H9 (cell line): Measurements from ENCODE around the gene ARL2BP. TPM values are rescaled to one million over a fixed set of nuclear protein-coding genes. Genes with fewer than 3 reads are reported as not detected.
"Not testable (repeated sequence)": the region's sequence is repeated elsewhere in the genome, so short reads cannot be mapped to it uniquely, and the experiment has no call there.

Experiments used
- DNase-seq: peaks from one replicate; pipeline ENCODE4 v3.0.0-alpha.2; 2017
- H2AFZ ChIP-seq: one replicate; pipeline ENCODE4 v1.6.1; 2013; ENCODE audit warnings: mild to moderate bottlenecking, low read length, control low read depth, moderate library complexity
- H2AK5ac ChIP-seq: 2 replicates; pipeline ENCODE4 v1.6.1; 2013; ENCODE audit warnings: low read length, control low read depth, mixed read lengths; ENCODE audit not compliant: insufficient read length
- H2BK120ac ChIP-seq: one replicate; pipeline ENCODE4 v1.6.1; 2013; ENCODE audit warnings: low read depth, mild to moderate bottlenecking, low read length, control low read depth, inconsistent platforms; ENCODE audit not compliant: poor library complexity, severe bottlenecking
- H2BK12ac ChIP-seq: 2 replicates; pipeline ENCODE4 v1.6.1; 2013; ENCODE audit warnings: low read length, control low read depth, mixed read lengths, low read depth; ENCODE audit not compliant: insufficient read length
- H2BK15ac ChIP-seq: 2 replicates; pipeline ENCODE4 v1.6.1; 2013; ENCODE audit warnings: low read depth, low read length, control low read depth
- H2BK20ac ChIP-seq: one replicate; pipeline ENCODE4 v1.6.1; 2013; ENCODE audit warnings: low read depth, mild to moderate bottlenecking, low read length, control low read depth, inconsistent platforms; ENCODE audit not compliant: poor library complexity, severe bottlenecking
- H2BK5ac ChIP-seq: 2 replicates; pipeline ENCODE4 v1.6.1; 2013; ENCODE audit warnings: low read length, control low read depth, mixed read lengths; ENCODE audit not compliant: insufficient read length
- H3K14ac ChIP-seq: 2 replicates; pipeline ENCODE4 v1.6.1; 2013; ENCODE audit warnings: low read length, control low read depth; ENCODE audit not compliant: insufficient read depth
- H3K18ac ChIP-seq: 2 replicates; pipeline ENCODE4 v1.6.1; 2013; ENCODE audit warnings: low read depth, mild to moderate bottlenecking, mixed read lengths, low read length, control low read depth; ENCODE audit not compliant: insufficient read length
- H3K23ac ChIP-seq: 2 replicates; pipeline ENCODE4 v1.6.1; 2013; ENCODE audit warnings: low read length, control low read depth, mixed read lengths, low read depth; ENCODE audit not compliant: insufficient read length
- H3K23me2 ChIP-seq: 2 replicates; pipeline ENCODE4 v1.6.1; 2013; ENCODE audit warnings: low read depth, mild to moderate bottlenecking, mixed read lengths, low read length, control low read depth; ENCODE audit not compliant: insufficient read length, poor library complexity, severe bottlenecking
- H3K27ac ChIP-seq: 2 replicates; pipeline ENCODE4 v1.5.1; 2013; ENCODE audit warnings: low read length, control low read depth, mixed read lengths, low read depth; ENCODE audit not compliant: insufficient read length
- H3K27me3 ChIP-seq: 2 replicates; pipeline ENCODE4 v1.6.1; 2013; ENCODE audit warnings: low read length, control low read depth, inconsistent platforms; ENCODE audit not compliant: insufficient read depth
- H3K4ac ChIP-seq: 2 replicates; pipeline ENCODE4 v1.6.1; 2013; ENCODE audit warnings: low read depth, mild to moderate bottlenecking, control low read depth, inconsistent platforms, low read length, moderate library complexity
- H3K4me1 ChIP-seq: 2 replicates; pipeline ENCODE4 v1.6.1; 2013; ENCODE audit warnings: low read length, control low read depth, inconsistent platforms; ENCODE audit not compliant: insufficient read depth
- H3K4me2 ChIP-seq: 2 replicates; pipeline ENCODE4 v1.6.1; 2013; ENCODE audit warnings: low read length, control low read depth, mixed read lengths; ENCODE audit not compliant: insufficient read length, insufficient read depth
- H3K56ac ChIP-seq: 2 replicates; pipeline ENCODE4 v1.6.1; 2013; ENCODE audit warnings: low read depth, mild to moderate bottlenecking, mixed read lengths, low read length, control low read depth; ENCODE audit not compliant: insufficient read length
- H3K79me1 ChIP-seq: 2 replicates; pipeline ENCODE4 v1.6.1; 2013; ENCODE audit warnings: low read depth, mild to moderate bottlenecking, moderate library complexity, low read length, control low read depth, inconsistent platforms; ENCODE audit not compliant: insufficient read depth, poor library complexity, severe bottlenecking
- H3K79me2 ChIP-seq: 2 replicates; pipeline ENCODE4 v1.6.1; 2013; ENCODE audit warnings: low read length, control low read depth, inconsistent platforms; ENCODE audit not compliant: insufficient read depth
- H3K9ac ChIP-seq: 2 replicates; pipeline ENCODE4 v1.6.1; 2013; ENCODE audit warnings: low read length, control low read depth, mixed read lengths; ENCODE audit not compliant: insufficient read length; ENCODE audit errors: extremely low read depth
- H3K9me3 ChIP-seq: one replicate; pipeline ENCODE4 v1.6.1; 2013; ENCODE audit warnings: low read depth, low read length, inconsistent platforms; ENCODE audit not compliant: control insufficient read depth
- H3T11ph ChIP-seq: one replicate; pipeline ENCODE4 v1.6.1; 2013; ENCODE audit warnings: mild to moderate bottlenecking, low read length, control low read depth, inconsistent platforms
- H4K20me1 ChIP-seq: one replicate; pipeline ENCODE4 v1.6.1; 2013; ENCODE audit not compliant: control insufficient read depth, insufficient read length, insufficient read depth
- H4K5ac ChIP-seq: 2 replicates; pipeline ENCODE4 v1.6.1; 2013; ENCODE audit warnings: low read depth, mild to moderate bottlenecking, mixed read lengths, low read length, control low read depth; ENCODE audit not compliant: insufficient read length
- H4K8ac ChIP-seq: replicated peaks from 2 replicates; pipeline ENCODE4 v1.6.1; 2013; ENCODE audit warnings: low read length, control low read depth, mixed read lengths, low read depth; ENCODE audit not compliant: insufficient read length
- H4K91ac ChIP-seq: 2 replicates; pipeline ENCODE4 v1.6.1; 2013; ENCODE audit warnings: low read depth, mild to moderate bottlenecking, moderate library complexity, mixed read lengths, low read length, control low read depth; ENCODE audit not compliant: insufficient read length
- H3K27ac Mint-ChIP-seq, 3 experiments: 2 replicates in 2 of 3; 3 replicates in 1 of 3; pipeline ENCODE4 v1.8.0; 2020 to 2021; ENCODE audit warnings: mixed read lengths in 3 of 3, mild to moderate bottlenecking in 1 of 3, moderate library complexity in 1 of 3
- H3K27me3 Mint-ChIP-seq: 2 replicates; pipeline ENCODE4 v1.8.0; 2021; ENCODE audit warnings: low read depth, mild to moderate bottlenecking, moderate library complexity, mixed read lengths
- H3K36me3 Mint-ChIP-seq, 3 experiments: 2 replicates in 2 of 3; 3 replicates in 1 of 3; pipeline ENCODE4 v1.8.0; 2020 to 2021; ENCODE audit warnings: low read depth in 3 of 3, mixed read lengths in 3 of 3; ENCODE audit not compliant: insufficient read depth in 1 of 3
- H3K4me1 Mint-ChIP-seq, 2 experiments: 2 replicates each; pipeline ENCODE4 v1.8.0; 2020; ENCODE audit warnings: mixed read lengths in 2 of 2
- H3K4me3 Mint-ChIP-seq, 2 experiments: 2 replicates in 1 of 2; 3 replicates in 1 of 2; pipeline ENCODE4 v1.8.0; 2020 to 2021; ENCODE audit warnings: mild to moderate bottlenecking in 2 of 2, mixed read lengths in 2 of 2, moderate library complexity in 1 of 2
- H3K9me3 Mint-ChIP-seq, 2 experiments: 2 replicates in 1 of 2; 3 replicates in 1 of 2; pipeline ENCODE4 v1.8.0; 2020; ENCODE audit warnings: mild to moderate bottlenecking in 2 of 2, mixed read lengths in 2 of 2, moderate library complexity in 1 of 2
- CTCF ChIP-seq: fragments of 200-600 bp; sonication (generic); conservative IDR thresholded peaks from 3 replicates; pipeline ENCODE4 v1.8.0; 2021; ENCODE audit warnings: antibody characterized with exemption, mild to moderate bottlenecking
- WGBS: extraction: QIAGEN DNeasy Blood & Tissue Kit; methylation state at CpG from one replicate; pipeline ENCODE4 v1.1.7; 2013; ENCODE audit warnings: missing lambda C conversion rate, low lambda C conversion rate, mixed read lengths; ENCODE audit not compliant: insufficient read length; ENCODE audit errors: extremely low coverage; 5-methylcytosine and 5-hydroxymethylcytosine counted together
- total RNA-seq: library from RNA; stranded (reverse); gene quantifications from 2 replicates; pipeline ENCODE4 v1.2.1, GENCODE V29; 2021

Gene ARL2BP
- total RNA-seq, 1 experiment from 2014 or later: 18.0 TPM

- H3K27ac ChIP-seq: no peak overlapping the region
- H3K27me3 ChIP-seq: no peaks in the 10 kb centered on the region
- no peak overlapping the region for H3T11ph ChIP-seq
- H3K9ac ChIP-seq: no peak overlapping the region
- Mint-ChIP-seq H3K36me3 (no peaks in the 10 kb centered on the region), H3K4me1 (peaks cover 15 to 26% of the 10 kb centered on the region in 2 experiments), H3K4me3 (no peak overlapping the region), H3K27me3 (no peaks in the 10 kb centered on the region), H3K27ac (no peak overlapping the region; a peak in 1 of 7 replicates), H3K9me3 (no peaks in the 10 kb centered on the region)
- no peak overlapping the region for H3K56ac ChIP-seq
- no peak overlapping the region for H4K8ac ChIP-seq
- no CpG with 5 or more reads among the region's 5 CpGs for WGBS
- no peak overlapping the region for H2BK12ac ChIP-seq
- 0 out of 2 replicates have a peak, but pooled peaks cover 2% of the 10 kb centered on the region for H3K79me2 ChIP-seq
- H3K4ac ChIP-seq: no peak overlapping the region
- no peak for DNase-seq
- no peak overlapping the region for H4K5ac ChIP-seq
- H3K23ac ChIP-seq: no peak overlapping the region
- H3K4me2 ChIP-seq: no peak overlapping the region
- H2BK20ac ChIP-seq: no peak overlapping the region
- H3K79me1 ChIP-seq: no peaks in the 10 kb centered on the region
- no peak overlapping the region for H2AFZ ChIP-seq
- H3K23me2 ChIP-seq: no peaks in the 10 kb centered on the region
- TF ChIP-seq CTCF: no peak
- H2BK120ac ChIP-seq: no peak overlapping the region
- no peak overlapping the region for H3K18ac ChIP-seq
- no peaks in the 10 kb centered on the region for H4K20me1 ChIP-seq
- H3K14ac ChIP-seq: no peak overlapping the region
- H4K91ac ChIP-seq: no peak overlapping the region
- H2AK5ac ChIP-seq: no peak overlapping the region
- H2BK5ac ChIP-seq: no peak overlapping the region
- no peaks in the 10 kb centered on the region for H3K9me3 ChIP-seq
- H3K4me1 ChIP-seq: peaks cover 6% of the 10 kb centered on the region; the same call in 1 of the 2 replicates
- H2BK15ac ChIP-seq: no peak overlapping the region
These were observed 28.8 kb downstream of the ARL2BP start for GRCh38 chr16:57273826-57274225.

- H4K91ac ChIP-seq, H3K27me3 ChIP-seq, H3K4me3 Mint-ChIP-seq, H3K9ac ChIP-seq, H2AFZ ChIP-seq, H3K4me2 ChIP-seq, H3K79me2 ChIP-seq, H3K23ac ChIP-seq, H2AK5ac ChIP-seq, H3K27me3 Mint-ChIP-seq, H3T11ph ChIP-seq, H3K36me3 Mint-ChIP-seq, H3K56ac ChIP-seq, H3K23me2 ChIP-seq, H4K8ac ChIP-seq, DNase-seq, H2BK12ac ChIP-seq, H3K4me1 ChIP-seq, H2BK5ac ChIP-seq, H3K9me3 ChIP-seq, H3K9me3 Mint-ChIP-seq, H3K14ac ChIP-seq, H2BK20ac ChIP-seq, H3K27ac ChIP-seq, H3K79me1 ChIP-seq, H2BK120ac ChIP-seq, H3K27ac Mint-ChIP-seq, H3K4ac ChIP-seq, H4K20me1 ChIP-seq, H4K5ac ChIP-seq, H3K18ac ChIP-seq, H2BK15ac ChIP-seq: not testable (repeated sequence)
- peaks cover 15 to 17% of the 10 kb centered on the region in 2 experiments for H3K4me1 Mint-ChIP-seq
- no CpG with 5 or more reads among the region's 5 CpGs for WGBS
These were observed 30.9 kb downstream of the ARL2BP start for GRCh38 chr16:57275946-57276345.
